Stimulated activated memory B cell treated with anti-CD40 and anti-IgM and Interleukin-4, amounts not matched to agents 10 μg/mL and 1 μg/mL and 100 μg/mL, for 72 hours (primary cell): ENCODE measurements around the gene PRCD.
"Not testable (repeated sequence)": the region's sequence is repeated elsewhere in the genome, so short reads cannot be mapped to it uniquely, and the experiment has no call there.

Source experiments
- ATAC-seq: fragments of 150-1000 bp; cut with Tn5 transposase; 2 replicates; pipeline ENCODE4 v1.10.0; 2021
- H3K27ac Mint-ChIP-seq: one replicate; pipeline ENCODE4 v1.8.0; 2022; ENCODE audit warnings: mild to moderate bottlenecking, mixed read lengths
- H3K27me3 Mint-ChIP-seq: one replicate; pipeline ENCODE4 v1.8.0; 2022; ENCODE audit warnings: mixed read lengths
- H3K36me3 Mint-ChIP-seq: one replicate; pipeline ENCODE4 v1.8.0; 2022; ENCODE audit warnings: mixed read lengths
- H3K4me1 Mint-ChIP-seq: one replicate; pipeline ENCODE4 v1.8.0; 2022; ENCODE audit warnings: mixed read lengths
- H3K4me3 Mint-ChIP-seq: one replicate; pipeline ENCODE4 v1.8.0; 2022; ENCODE audit warnings: mild to moderate bottlenecking, moderate library complexity, mixed read lengths
- H3K9me3 Mint-ChIP-seq: one replicate; pipeline ENCODE4 v1.8.0; 2022; ENCODE audit warnings: mixed read lengths

PRCD gene

GRCh38 chr17:76500074-76500746 is 39.6 kb upstream of the PRCD start:
- H3K36me3 Mint-ChIP-seq = peaks cover 18% of the 10 kb centered on the region
- H3K9me3 Mint-ChIP-seq = no peaks in the 10 kb centered on the region
- no peak for ATAC-seq
- no peaks in the 10 kb centered on the region for H3K27me3 Mint-ChIP-seq
- H3K4me1 Mint-ChIP-seq = peaks cover 73% of the 10 kb centered on the region
- H3K27ac Mint-ChIP-seq = peak overlapping the region; percentile 96
- peak overlapping the region; percentile 100 for H3K4me3 Mint-ChIP-seq

- H3K4me1 Mint-ChIP-seq = peaks cover 69% of the 10 kb centered on the region
- H3K27me3 Mint-ChIP-seq = no peaks in the 10 kb centered on the region
- peak overlapping the region; percentile 96 for H3K27ac Mint-ChIP-seq
- H3K4me3 Mint-ChIP-seq = peak overlapping the region; percentile 100
- H3K36me3 Mint-ChIP-seq = peaks cover 18% of the 10 kb centered on the region
- H3K9me3 Mint-ChIP-seq = no peaks in the 10 kb centered on the region
- peak; percentile 5 for ATAC-seq
Measured at GRCh38 chr17:76500747-76501017, 39.2 kb upstream of the PRCD start.

GRCh38 chr17:76501018-76501826 is 38.6 kb upstream of the PRCD start, which contains the start of gene RHBDF2:
Gene RHBDF2 (minus strand): TSS chr17:76501423. CDS start chr17:76481524, 19,899 bp downstream.
- no peaks in the 10 kb centered on the region for H3K27me3 Mint-ChIP-seq
- H3K27ac Mint-ChIP-seq = peak within 1 kb of the TSS; percentile 96
- H3K4me1 Mint-ChIP-seq = peaks cover 68% of the 10 kb centered on the region
- peak within 1 kb of the TSS; percentile 100 for H3K4me3 Mint-ChIP-seq
- no peaks in the 10 kb centered on the region for H3K9me3 Mint-ChIP-seq
- peaks cover 18% of the 10 kb centered on the region for H3K36me3 Mint-ChIP-seq
- peak; percentile 92 for ATAC-seq

GRCh38 chr17:76501827-76502307 is 38.0 kb upstream of the PRCD start:
- Mint-ChIP-seq H3K4me3 (peak overlapping the region; percentile 100), H3K27ac (peak overlapping the region; percentile 96), H3K36me3 (peaks cover 18% of the 10 kb centered on the region), H3K9me3 (no peaks in the 10 kb centered on the region), H3K27me3 (no peaks in the 10 kb centered on the region), H3K4me1 (peaks cover 67% of the 10 kb centered on the region)
- ATAC-seq = no peak

GRCh38 chr17:76502341-76503211 is 37.3 kb upstream of the PRCD start:
- H3K36me3 Mint-ChIP-seq = peaks cover 18% of the 10 kb centered on the region
- peaks cover 62% of the 10 kb centered on the region for H3K4me1 Mint-ChIP-seq
- H3K27ac Mint-ChIP-seq = peak overlapping the region; percentile 96
- H3K9me3 Mint-ChIP-seq = no peaks in the 10 kb centered on the region
- H3K4me3 Mint-ChIP-seq = no peak overlapping the region
- ATAC-seq = no peak
- no peaks in the 10 kb centered on the region for H3K27me3 Mint-ChIP-seq

- peaks cover 13% of the 10 kb centered on the region for H3K36me3 Mint-ChIP-seq
Measured at GRCh38 chr17:76504117-76504516, 35.7 kb upstream of the PRCD start.

GRCh38 chr17:76506408-76507345 is 33.2 kb upstream of the PRCD start:
- peak overlapping the region; percentile 25 for H3K27ac Mint-ChIP-seq
- H3K4me1 Mint-ChIP-seq = peaks cover 32% of the 10 kb centered on the region
- no peak overlapping the region for H3K4me3 Mint-ChIP-seq
- ATAC-seq = peak; percentile 84
- no peaks in the 10 kb centered on the region for H3K9me3 Mint-ChIP-seq
- H3K36me3 Mint-ChIP-seq = no peaks in the 10 kb centered on the region
- H3K27me3 Mint-ChIP-seq = peaks cover 13% of the 10 kb centered on the region

More at GRCh38 chr17:76504117-76504516, 35.7 kb upstream of the PRCD start:
- no peaks in the 10 kb centered on the region for H3K9me3 Mint-ChIP-seq
- H3K4me1 Mint-ChIP-seq = peaks cover 47% of the 10 kb centered on the region
- peak overlapping the region; percentile 35 for H3K4me3 Mint-ChIP-seq
- H3K27me3 Mint-ChIP-seq = peaks cover 13% of the 10 kb centered on the region
- ATAC-seq = no peak
- H3K27ac Mint-ChIP-seq = peak overlapping the region; percentile 29

GRCh38 chr17:76508472-76509063 is 31.3 kb upstream of the PRCD start:
- not testable (repeated sequence) for H3K4me3 Mint-ChIP-seq, ATAC-seq, H3K36me3 Mint-ChIP-seq, H3K9me3 Mint-ChIP-seq, H3K27ac Mint-ChIP-seq
- H3K27me3 Mint-ChIP-seq = peaks cover 13% of the 10 kb centered on the region
- peaks cover 19% of the 10 kb centered on the region for H3K4me1 Mint-ChIP-seq

- no peak overlapping the region for H3K4me3 Mint-ChIP-seq
- ATAC-seq = no peak
- H3K9me3 Mint-ChIP-seq = no peaks in the 10 kb centered on the region
- peaks cover 13% of the 10 kb centered on the region for H3K27me3 Mint-ChIP-seq
- H3K4me1 Mint-ChIP-seq = peaks cover 23% of the 10 kb centered on the region
- peak overlapping the region; percentile 2 for H3K27ac Mint-ChIP-seq
- H3K36me3 Mint-ChIP-seq = no peaks in the 10 kb centered on the region
Measured at GRCh38 chr17:76510831-76511244, 29.0 kb upstream of the PRCD start.

GRCh38 chr17:76511668-76512365 is 28.0 kb upstream of the PRCD start:
- H3K4me3 Mint-ChIP-seq = no peak overlapping the region
- H3K9me3 Mint-ChIP-seq = no peaks in the 10 kb centered on the region
- no peak for ATAC-seq
- H3K27me3 Mint-ChIP-seq = peaks cover 13% of the 10 kb centered on the region
- H3K4me1 Mint-ChIP-seq = peaks cover 22% of the 10 kb centered on the region
- H3K27ac Mint-ChIP-seq = peak overlapping the region; percentile 58
- no peaks in the 10 kb centered on the region for H3K36me3 Mint-ChIP-seq

- Mint-ChIP-seq H3K27ac (peak overlapping the region; percentile 58), H3K36me3 (no peaks in the 10 kb centered on the region), H3K9me3 (no peaks in the 10 kb centered on the region), H3K27me3 (peaks cover 13% of the 10 kb centered on the region), H3K4me3 (no peak overlapping the region), H3K4me1 (peaks cover 19% of the 10 kb centered on the region)
- ATAC-seq = no peak
Measured at GRCh38 chr17:76512366-76513305, 27.2 kb upstream of the PRCD start.

- H3K4me1 Mint-ChIP-seq = peaks cover 19% of the 10 kb centered on the region
- ATAC-seq = no peak
- H3K27ac Mint-ChIP-seq = peak overlapping the region; percentile 58
Measured at GRCh38 chr17:76513306-76513692, 26.5 kb upstream of the PRCD start.

GRCh38 chr17:76514355-76514754 is 25.5 kb upstream of the PRCD start:
- not testable (repeated sequence) for H3K36me3 Mint-ChIP-seq, ATAC-seq, H3K4me3 Mint-ChIP-seq, H3K27me3 Mint-ChIP-seq, H3K9me3 Mint-ChIP-seq
- Mint-ChIP-seq H3K4me1 (peaks cover 19% of the 10 kb centered on the region), H3K27ac (peak overlapping the region; percentile 84)

More at GRCh38 chr17:76513306-76513692, 26.5 kb upstream of the PRCD start:
- no peak overlapping the region for H3K4me3 Mint-ChIP-seq
- H3K36me3 Mint-ChIP-seq = no peaks in the 10 kb centered on the region
- H3K27me3 Mint-ChIP-seq = peaks cover 8% of the 10 kb centered on the region
- H3K9me3 Mint-ChIP-seq = no peaks in the 10 kb centered on the region
